GM19193 (cell line): Measurements from ENCODE around the gene SH3RF3.

Source experiments
- POLR2A ChIP-seq: IDR thresholded peaks from 4 replicates; pipeline ENCODE4 v1.6.1; 2011; ENCODE audit not compliant: insufficient read depth, insufficient read length; ENCODE audit errors: extremely low read depth

SH3RF3 gene

DNA sequence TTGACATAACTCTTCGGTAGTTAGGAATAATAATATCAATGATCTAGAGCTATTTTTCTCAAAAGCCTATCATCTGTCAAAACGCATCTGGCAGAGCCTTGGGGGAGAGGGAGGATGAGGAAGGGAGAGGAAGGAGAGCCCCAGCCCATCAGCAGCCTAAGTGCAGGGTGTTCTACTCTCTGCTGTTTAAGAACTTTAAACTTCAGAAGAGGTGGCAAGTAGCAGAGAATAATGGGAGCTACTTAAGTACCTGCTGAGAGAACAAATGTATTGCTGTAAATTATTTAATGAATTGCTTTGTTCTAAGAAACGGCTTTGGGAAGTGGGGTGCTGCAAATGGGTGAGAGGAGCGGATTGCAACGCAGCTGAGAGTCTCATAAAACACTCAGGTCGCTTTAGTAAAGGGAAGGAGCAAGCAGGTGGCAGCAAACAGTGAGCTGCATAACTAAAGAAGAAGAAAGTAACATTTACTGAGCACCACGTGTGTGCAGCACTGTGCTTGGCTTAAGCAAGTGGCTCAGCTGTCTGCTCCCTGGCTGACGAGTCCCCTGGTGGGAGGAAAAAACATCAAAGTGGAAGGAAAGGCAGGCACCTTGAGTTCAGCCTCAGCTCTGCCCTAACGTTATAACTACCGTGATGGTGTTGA is 26.3 kb upstream of the SH3RF3 start:
- no peak for TF ChIP-seq POLR2A

DNA sequence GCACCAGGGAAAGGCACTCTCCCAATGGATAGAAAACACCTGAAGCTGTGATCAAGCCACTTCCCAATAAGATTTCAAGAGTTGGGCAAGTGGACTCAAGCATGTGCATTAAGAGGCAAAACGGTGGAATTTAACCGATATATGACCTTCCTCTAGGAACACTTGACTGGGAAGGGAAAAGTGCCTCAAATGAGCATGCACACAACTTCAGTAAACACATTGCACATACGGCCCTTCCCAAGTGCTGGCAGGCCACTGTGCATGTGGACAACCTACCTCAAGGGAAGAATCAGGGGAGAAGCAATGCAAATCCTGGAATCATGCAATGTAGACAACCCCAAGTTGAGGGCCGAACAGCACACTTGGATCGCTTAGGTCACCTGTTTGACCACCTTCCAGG is 23.9 kb upstream of the SH3RF3 start:
- TF ChIP-seq POLR2A, result no peak

DNA sequence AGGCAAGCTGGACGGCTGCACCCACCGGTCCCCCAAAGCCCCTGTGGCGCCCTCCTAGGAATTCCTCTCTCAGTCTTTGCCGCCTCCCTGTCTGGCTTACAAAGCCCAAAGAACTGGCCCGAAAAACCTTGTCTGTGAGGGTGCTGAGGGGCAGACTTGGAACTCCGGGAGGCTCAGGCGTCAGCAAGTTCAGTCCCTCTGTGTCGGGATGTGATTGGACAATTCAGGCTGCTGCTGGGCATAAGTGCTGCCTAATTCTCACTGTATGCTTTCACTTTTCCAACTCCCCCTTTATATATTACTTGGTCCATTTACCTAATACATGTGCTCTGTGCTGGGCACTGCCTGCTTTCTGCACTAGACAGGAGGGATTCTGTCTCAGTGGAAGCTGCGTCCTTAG is 20.3 kb upstream of the SH3RF3 start:
- TF ChIP-seq POLR2A, result no peak

DNA sequence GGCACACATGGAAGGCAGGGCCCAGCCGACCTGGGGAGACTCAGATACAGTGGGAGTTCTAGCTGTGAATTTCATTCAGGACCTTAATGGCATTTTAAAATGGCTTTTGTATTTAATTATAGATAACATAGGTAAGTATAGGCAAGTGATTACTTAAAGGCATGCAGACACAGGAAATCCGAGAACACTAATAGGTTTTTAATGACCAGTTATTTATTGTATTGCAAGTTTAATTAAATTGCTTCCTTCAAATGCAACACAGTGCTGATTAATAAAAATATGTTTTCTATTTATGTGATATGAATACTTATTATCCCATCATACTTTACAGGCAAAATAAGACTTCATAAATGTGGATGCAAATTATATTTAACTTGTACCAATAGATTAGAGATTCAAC is 19.7 kb upstream of the SH3RF3 start:
- no peak for TF ChIP-seq POLR2A

DNA sequence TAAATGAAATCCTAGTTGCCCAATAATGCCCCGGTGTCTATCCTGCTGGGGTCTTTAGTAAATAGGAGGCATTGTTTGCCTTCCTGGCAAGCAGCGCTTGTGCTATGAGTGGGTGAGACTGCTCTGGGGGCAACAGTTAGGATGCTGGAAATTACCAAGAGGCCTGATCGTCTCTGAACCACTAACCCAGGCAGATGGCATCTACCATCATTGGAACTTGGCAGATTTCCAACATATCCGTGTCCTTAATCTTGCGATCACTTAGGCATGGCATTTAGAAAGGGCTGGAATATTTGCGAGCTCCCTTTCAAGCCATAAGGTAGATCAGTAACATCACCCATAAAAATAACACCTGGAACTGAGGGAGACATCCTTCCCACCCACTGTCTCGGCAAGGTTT is 18.8 kb upstream of the SH3RF3 start:
- TF ChIP-seq POLR2A, result no peak

DNA sequence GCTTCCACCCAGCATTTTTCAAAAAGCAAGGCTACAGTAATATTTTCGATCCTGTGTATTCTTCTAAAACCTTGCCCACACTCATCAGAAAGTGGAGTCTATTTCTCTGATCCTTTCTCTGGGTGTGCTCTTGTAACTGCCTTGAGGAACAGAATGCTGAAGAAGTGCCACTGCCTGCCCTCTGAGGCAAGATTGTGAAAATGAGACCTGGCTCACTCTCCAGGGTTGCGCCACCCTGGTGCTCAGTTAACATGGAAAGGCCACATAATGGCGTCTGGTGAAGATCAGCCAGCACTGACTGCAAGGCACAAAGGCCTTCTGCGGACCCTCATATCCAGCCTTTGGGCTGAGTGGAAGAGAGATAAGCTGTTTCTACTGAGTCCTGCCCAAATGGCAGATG is 11.2 kb upstream of the SH3RF3 start:
- TF ChIP-seq POLR2A, result no peak

DNA sequence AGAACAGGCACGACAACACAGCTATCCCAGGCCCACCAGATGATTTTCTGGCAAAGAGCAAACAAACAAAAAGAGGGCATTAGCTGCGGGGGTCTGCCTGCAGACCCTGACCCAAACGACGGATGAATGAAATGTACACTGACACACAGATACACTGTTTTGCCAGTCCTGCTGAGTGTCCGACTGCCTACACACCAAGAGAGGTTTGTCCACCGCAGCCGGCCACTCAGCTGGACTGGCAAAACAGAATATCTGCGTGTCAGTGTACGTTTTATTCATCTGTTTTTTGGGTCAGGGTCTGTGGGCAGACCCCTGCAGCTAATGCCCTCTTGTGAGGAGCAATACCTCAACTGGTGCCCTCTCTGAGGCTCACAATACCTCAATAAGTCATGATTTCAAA is 10.7 kb upstream of the SH3RF3 start:
- TF ChIP-seq POLR2A, result no peak

DNA sequence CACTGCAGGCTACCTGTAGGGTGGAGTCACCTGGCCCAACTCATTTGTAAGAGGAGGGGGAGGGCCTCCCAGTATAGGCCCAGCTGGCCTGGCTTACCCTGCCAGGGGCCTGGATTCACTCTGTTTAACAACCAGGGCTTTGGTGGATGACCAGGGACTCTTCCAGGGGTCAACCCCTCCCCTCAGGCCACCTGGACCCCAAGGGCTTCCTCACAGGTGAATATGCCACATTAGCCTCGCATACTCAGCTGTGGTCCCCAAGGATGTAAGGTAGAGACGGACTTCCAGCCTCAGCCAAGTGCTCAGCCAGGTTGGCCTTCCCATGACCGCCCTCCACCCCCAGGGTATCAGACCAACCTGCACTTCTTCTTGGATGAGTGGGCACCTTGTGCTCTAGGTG is 8.8 kb upstream of the SH3RF3 start:
- no peak for TF ChIP-seq POLR2A

DNA sequence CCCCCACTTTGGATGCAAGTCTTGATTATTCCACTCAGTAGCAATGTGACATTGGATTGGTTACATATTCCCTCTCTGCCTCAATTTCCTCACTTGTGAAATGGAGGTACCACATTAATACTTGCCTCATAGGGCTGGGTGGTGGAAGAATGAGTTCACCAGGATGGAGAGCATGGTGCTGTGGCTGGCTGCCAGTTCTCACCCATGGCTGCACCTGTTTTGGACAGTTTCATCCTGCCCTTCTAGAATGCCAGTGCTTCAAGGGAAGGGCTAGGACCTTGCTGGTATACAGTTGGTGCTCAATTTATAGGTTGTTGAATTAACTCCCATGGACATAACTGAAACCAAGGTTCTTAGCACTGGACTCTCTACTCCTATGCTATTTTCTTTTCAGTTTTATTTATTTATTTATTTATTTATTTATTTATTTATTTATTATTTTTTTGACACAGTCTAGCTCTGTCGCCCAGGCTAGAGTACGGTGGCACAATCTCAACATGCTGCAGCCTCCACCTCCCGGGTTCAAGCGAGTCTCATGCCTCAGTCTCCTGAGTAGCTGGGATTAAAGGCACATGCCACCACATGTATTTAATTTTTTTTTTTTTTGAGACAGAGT is 5.3 kb upstream of the SH3RF3 start:
- TF ChIP-seq POLR2A, result no peak

DNA sequence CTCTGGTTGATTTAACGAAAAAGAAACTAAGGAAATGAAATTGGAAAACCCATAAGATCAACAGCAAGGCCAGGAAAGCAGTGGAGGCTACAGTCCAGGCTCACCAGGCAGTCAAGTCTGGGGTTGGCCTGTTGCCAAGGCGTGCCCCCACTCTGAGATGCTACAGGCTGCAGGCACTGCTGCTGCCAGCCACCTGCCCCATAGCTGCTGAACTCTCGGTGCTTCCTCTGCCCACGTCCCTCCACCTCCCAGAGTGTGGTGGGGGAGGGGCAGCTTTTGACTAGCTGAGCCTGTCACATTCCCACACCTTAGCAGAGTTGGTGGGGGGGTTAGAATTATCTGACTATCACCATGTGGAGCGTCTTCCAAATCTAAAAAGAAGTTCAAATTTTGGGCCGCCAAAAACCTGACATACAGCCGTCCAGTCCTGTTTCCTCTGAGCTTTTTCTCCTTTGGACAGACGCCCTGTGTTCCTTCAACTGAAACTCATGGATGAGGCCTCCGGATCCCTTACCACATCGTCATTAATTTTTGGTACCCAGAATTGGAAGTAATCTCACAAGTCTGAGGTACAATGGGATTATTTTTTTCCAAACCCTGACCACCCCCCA is 3.9 kb upstream of the SH3RF3 start:
- TF ChIP-seq POLR2A, result no peak

DNA sequence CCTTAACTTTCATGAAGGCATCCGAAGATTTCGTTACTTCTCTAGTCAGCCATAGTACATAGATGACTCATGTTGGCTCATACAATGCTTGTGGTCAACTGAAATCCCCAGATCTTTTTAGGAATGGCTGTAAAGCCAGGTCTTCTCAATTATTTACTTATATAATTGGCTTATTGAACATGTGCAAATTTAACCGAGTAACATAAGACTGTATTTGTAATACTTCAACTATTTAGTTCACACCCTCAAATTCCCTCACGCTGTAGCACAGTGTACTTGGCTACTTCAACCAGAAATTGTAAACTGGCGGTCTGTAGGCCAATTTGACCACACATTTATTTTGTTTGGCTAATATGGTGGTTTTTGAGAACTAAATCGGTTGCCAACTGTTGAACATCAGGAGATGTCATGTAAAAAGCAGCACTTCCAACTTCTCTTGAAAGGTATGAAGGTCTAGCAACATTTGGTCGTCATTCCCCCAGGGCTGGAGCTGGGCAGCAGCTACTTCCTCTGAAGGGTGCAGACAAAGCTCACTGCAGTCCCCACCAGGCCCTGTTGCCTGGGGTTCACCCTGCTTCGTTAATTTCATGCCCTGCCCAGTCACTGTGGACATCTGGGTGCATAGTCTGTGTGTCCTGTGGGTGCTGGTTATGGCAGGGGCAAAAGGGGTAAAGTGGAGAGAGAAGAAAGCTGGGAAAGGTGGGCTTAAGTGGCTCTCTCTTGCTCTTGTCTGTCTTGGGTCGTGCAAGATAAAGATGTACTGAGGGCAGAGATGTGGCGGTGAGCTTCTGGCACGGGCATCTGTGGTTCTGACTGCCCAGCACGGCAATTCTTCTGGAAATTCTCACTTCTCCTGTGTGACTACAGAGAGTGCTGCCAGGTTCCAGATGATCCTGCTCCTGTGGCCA is 3.2 kb upstream of the SH3RF3 start:
- TF ChIP-seq POLR2A, result no peak

DNA sequence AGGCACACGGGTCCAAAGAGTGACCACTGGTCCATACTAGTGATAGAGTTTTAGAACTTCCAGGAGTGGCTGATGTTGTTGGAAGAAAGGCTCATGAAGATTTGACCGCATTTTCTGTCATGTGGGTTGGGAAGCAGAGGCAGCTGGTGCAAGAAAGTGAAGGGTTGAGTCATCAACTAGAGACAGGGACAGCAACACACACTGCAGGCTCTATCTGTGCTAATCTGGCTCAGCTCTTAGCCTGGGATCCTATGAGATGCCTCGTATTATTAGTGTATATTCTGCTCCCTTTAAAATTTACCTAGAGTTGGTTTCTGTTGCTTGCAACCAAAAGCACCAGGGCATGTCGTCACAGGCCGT is 2.5 kb upstream of the SH3RF3 start:
- TF ChIP-seq POLR2A, result no peak

DNA sequence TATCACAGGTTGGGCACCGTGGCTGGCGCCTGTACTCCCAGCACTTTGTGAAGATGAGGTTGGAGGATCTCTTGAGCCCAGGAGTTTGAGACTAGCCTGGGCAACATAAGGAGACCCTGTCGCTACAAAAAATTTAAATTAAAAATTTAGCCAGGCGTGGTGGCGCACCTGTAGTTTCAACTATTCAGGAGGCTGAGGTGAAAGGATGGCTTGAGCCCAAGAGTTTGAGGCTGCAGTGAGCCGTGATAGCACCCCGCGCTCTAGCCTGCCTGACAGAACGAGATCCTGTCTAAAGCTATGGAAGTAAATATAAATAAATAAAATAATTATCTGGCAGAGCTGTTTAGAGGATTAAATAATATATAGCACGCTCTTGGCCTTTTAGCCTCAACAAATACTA is 1.4 kb upstream of the SH3RF3 start:
- TF ChIP-seq POLR2A, result no peak

DNA sequence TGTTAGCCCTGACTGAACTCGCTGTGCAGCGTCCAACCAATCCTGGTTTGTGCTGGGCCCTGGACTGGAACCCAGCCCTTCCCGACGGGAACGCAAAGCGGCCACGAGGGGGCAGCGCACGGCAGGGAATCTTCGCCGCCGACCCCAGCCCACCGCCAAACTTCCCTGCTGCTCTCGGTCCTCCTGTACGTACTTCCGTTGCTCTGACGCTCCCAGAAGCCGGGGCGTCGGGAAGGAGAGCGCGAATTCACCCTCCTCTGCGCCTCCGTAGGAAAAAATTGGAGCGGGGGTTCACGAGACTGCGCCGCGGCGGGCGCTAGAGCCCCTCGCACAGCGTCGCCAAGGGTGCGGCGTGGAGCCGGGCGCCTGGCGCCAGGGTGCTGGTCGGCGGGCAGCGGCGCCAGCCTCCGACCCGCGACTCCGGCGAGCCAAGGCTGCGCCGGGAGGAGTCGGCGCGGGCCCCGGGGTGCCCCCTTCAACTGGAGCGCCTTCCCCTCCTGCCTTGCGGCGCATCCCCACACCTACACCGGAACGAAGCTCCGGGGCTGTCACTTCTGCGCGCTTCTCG is 873 bp upstream of the SH3RF3 start:
- TF ChIP-seq POLR2A, result no peak

DNA sequence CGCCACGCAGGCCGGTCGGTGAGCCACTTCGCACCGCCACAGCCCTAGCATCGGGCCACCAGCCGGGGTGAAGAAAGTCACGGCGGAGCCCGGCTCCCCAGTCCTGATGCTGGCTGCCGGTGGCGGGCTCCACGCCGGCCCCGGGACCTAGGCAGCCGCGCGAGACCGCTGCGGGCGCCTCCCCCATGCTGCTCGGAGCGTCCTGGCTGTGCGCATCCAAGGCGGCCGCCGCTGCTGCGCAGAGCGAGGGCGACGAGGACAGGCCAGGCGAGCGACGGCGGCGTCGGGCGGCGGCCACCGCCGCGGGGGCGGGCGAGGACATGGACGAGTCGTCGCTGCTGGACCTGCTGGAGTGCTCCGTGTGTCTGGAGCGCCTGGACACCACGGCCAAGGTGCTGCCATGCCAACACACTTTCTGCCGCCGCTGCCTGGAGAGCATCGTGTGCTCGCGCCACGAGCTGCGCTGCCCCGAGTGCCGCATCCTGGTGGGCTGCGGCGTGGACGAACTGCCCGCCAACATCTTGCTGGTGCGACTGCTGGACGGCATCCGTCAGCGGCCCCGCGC is 433 bp downstream of the SH3RF3 start:
- TF ChIP-seq POLR2A, result no peak
